ENCODE measurements around the gene CRYBB1. TPM values are rescaled to one million over a fixed set of nuclear protein-coding genes. Genes with fewer than 3 reads are reported as not detected.
"Not testable (repeated sequence)": the region's sequence is repeated elsewhere in the genome, so short reads cannot be mapped to it uniquely, and the experiment has no call there.

CRYBB1 gene
- total and polyA plus RNA-seq, 2 donors (not counting 3 experiments of a cell fraction or from before 2014, with no cell fraction given) = not detected

DNA sequence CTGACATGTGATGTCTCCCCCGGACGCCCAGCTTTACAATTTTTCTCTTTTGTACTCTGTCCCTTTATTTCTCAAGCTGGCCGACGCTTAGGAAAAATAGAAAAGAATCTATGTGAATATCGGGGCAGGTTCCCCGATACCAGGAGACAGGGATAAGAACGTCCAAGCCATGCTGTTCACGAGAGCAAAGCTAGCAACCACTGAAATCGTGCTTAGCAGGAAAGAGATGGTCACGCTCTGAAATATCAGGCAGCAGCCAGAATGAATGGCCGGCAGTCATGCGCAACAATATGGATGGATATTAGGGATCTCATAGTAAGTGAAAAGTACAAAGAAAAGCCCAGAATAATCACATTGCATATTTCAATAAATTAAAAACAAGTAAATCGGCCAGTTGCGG is 3.5 kb downstream of the CRYBB1 start:
- Histone ChIP-seq H3K4me2 (ENCODE audit: insufficient read depth, low read length) (no peak overlapping the region), H3K9ac (replicated peaks; ENCODE audit: extremely low read depth, insufficient read depth, low read length) (no peak overlapping the region), H3K79me2 (ENCODE audit: control insufficient read depth, insufficient read depth, low read length) (no peaks in the 10 kb centered on the region), H3K27me3 (ENCODE audit: control insufficient read depth in 2 of 2, insufficient read depth in 2 of 2, low read length in 2 of 2) (peaks cover 3 to 17% of the 10 kb centered on the region in 2 experiments), H3K4me1 (ENCODE audit: control insufficient read depth, extremely low read depth, insufficient read depth, low read length) (no peaks in the 10 kb centered on the region), H3K9me3 (replicated peaks; ENCODE audit: control insufficient read depth, insufficient read depth, low read length) (no peaks in the 10 kb centered on the region), H4K20me1 (replicated peaks; ENCODE audit: control insufficient read depth, extremely low read depth, insufficient read depth, low read length) (no peaks in the 10 kb centered on the region), H2AFZ (ENCODE audit: low read depth, low read length) (no peak overlapping the region), H3K27ac (ENCODE audit: insufficient read depth, low read depth, low read length) (no peak overlapping the region), H3K4me3 (replicated peaks in 1 of 3; ENCODE audit: insufficient read depth in 1 of 3, low read depth in 1 of 3, low read length in 3 of 3) (no peak overlapping the region), H3K36me3 (ENCODE audit: control insufficient read depth in 2 of 2, extremely low read depth in 1 of 2, insufficient read depth in 2 of 2, low read length in 2 of 2) (no peaks in the 10 kb centered on the region), H3K9me1 (replicated peaks; ENCODE audit: control insufficient read depth, extremely low read depth, insufficient read depth, low read length) (no peaks in the 10 kb centered on the region)
- FAIRE-seq (no peak), DNase-seq (ENCODE audit: low read depth, low spot score) (no peak)
- ChIA-PET POLR2A (no interaction called here), CTCF (no interaction called here)
- dilution Hi-C loops (cut with MboI; ENCODE audit: extremely low pct_ligation_motif_present, low sequenced_read_pairs) = no loop called here
- TF ChIP-seq, protein P1, sequence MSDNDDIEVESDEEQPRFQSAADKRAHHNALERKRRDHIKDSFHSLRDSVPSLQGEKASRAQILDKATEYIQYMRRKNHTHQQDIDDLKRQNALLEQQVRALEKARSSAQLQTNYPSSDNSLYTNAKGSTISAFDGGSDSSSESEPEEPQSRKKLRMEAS (IDR thresholded peaks at IDR 0.05; ENCODE audit: insufficient read depth, insufficient read length) = no peak
- TF ChIP-seq, protein P2, sequence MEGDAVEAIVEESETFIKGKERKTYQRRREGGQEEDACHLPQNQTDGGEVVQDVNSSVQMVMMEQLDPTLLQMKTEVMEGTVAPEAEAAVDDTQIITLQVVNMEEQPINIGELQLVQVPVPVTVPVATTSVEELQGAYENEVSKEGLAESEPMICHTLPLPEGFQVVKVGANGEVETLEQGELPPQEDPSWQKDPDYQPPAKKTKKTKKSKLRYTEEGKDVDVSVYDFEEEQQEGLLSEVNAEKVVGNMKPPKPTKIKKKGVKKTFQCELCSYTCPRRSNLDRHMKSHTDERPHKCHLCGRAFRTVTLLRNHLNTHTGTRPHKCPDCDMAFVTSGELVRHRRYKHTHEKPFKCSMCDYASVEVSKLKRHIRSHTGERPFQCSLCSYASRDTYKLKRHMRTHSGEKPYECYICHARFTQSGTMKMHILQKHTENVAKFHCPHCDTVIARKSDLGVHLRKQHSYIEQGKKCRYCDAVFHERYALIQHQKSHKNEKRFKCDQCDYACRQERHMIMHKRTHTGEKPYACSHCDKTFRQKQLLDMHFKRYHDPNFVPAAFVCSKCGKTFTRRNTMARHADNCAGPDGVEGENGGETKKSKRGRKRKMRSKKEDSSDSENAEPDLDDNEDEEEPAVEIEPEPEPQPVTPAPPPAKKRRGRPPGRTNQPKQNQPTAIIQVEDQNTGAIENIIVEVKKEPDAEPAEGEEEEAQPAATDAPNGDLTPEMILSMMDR (IDR thresholded peaks at IDR 0.05; ENCODE audit: extremely low read depth in 1 of 2, insufficient read depth in 1 of 2, low read depth in 1 of 2, low read length in 2 of 2) = no peak
- no peak for TF ChIP-seq MYC (IDR thresholded peaks at IDR 0.05; ENCODE audit: low read depth, low read length)
- no peak for TF ChIP-seq EZH2 (IDR thresholded peaks at IDR 0.05; ENCODE audit: borderline replicate concordance, low read depth, low read length, severe bottlenecking)
- TF ChIP-seq GATA2 (IDR thresholded peaks at IDR 0.05; ENCODE audit: insufficient read depth, insufficient read length, low read depth, low read length) = no peak
- BruUV-seq (replicated peaks) = no TSS peak
- intact Hi-C loops (cut with micrococcal nuclease) = no loop called here

- H3K36me3 ChIP-seq (ENCODE audit: control insufficient read depth in 2 of 2, extremely low read depth in 1 of 2, insufficient read depth in 2 of 2, low read length in 2 of 2); H3K4me1 ChIP-seq (ENCODE audit: control insufficient read depth, extremely low read depth, insufficient read depth, low read length); FAIRE-seq; H3K9me1 ChIP-seq (replicated peaks; ENCODE audit: control insufficient read depth, extremely low read depth, insufficient read depth, low read length); BruUV-seq (replicated peaks); CTCF ChIA-PET; H4K20me1 ChIP-seq (replicated peaks; ENCODE audit: control insufficient read depth, extremely low read depth, insufficient read depth, low read length); H3K4me3 ChIP-seq (replicated peaks in 1 of 3; ENCODE audit: insufficient read depth in 1 of 3, low read depth in 1 of 3, low read length in 3 of 3); H3K4me2 ChIP-seq (ENCODE audit: insufficient read depth, low read length); POLR2A ChIA-PET; H3K9me3 ChIP-seq (replicated peaks; ENCODE audit: control insufficient read depth, insufficient read depth, low read length); intact Hi-C loops (cut with micrococcal nuclease); DNase-seq (ENCODE audit: low read depth, low spot score); H2AFZ ChIP-seq (ENCODE audit: low read depth, low read length); dilution Hi-C loops (cut with MboI; ENCODE audit: extremely low pct_ligation_motif_present, low sequenced_read_pairs); H3K9ac ChIP-seq (replicated peaks; ENCODE audit: extremely low read depth, insufficient read depth, low read length); H3K79me2 ChIP-seq (ENCODE audit: control insufficient read depth, insufficient read depth, low read length); H3K27ac ChIP-seq (ENCODE audit: insufficient read depth, low read depth, low read length): not testable (repeated sequence)
- H3K27me3 ChIP-seq (ENCODE audit: control insufficient read depth in 2 of 2, insufficient read depth in 2 of 2, low read length in 2 of 2) = peaks cover 3 to 17% of the 10 kb centered on the region in 2 experiments
Measured at GRCh38 chr22:26613753-26614152, 4.1 kb downstream of the CRYBB1 start.

Measured in endothelial cell of umbilical vein (primary cell).